HG03460 (cell line): ENCODE results near the gene APOBEC3H.

ENCODE experiments used
- ATAC-seq: cut with Tn5 transposase; IDR thresholded peaks from one replicate; pipeline ENCODE4 v1.9.1; 2021; ENCODE audit not compliant: unreplicated experiment

The APOBEC3H gene

DNA sequence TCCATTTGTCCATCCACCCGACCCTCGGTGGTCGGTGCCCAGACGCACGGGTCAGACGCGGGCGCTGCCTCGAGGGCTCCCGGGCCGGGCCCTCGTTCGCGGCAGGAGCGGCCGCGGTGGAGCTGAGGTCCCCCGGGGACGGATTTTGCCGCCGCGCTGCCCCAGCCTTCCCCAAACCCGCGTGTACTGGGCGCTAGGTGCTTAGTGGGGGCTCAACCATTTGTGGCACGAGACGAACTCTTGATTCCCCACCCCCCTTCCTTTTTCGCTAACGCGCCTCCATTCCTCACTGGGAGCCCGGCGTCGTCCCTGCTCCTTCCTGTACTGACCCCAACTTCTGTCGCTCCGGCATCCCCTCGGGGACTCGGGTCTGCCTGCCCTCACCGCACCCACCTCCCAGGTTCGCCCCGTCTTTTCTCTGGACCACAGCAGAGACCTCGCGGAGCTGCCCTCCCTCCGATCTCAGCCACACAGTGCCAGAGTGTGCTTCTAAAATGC lies 56.2 kb downstream of the APOBEC3H start:
- ATAC-seq, result no peak
